Fibroblast of mammary gland (primary cell): Measurements from ENCODE around the gene PKD2.

Experiments
- DNase-seq: peaks from one replicate; pipeline ENCODE4 v3.0.0-alpha.2; 2010; ENCODE audit warnings: low read depth
- H3K4me3 ChIP-seq: 2 replicates; pipeline ENCODE4 v1.5.1; 2011; ENCODE audit warnings: low read depth, mild to moderate bottlenecking, low read length, moderate library complexity; ENCODE audit not compliant: control insufficient read depth
- TF ChIP-seq, protein P1 (sequence below): conservative IDR thresholded peaks from 2 replicates; pipeline ENCODE4 v1.5.1; 2011; ENCODE audit warnings: low read depth, low read length, inconsistent platforms; ENCODE audit not compliant: control insufficient read depth, insufficient read depth

Gene PKD2

GRCh38 chr4:88060431-88060830, 53.0 kb downstream of the PKD2 start:
- no peak for DNase-seq
- TF ChIP-seq, protein P1, sequence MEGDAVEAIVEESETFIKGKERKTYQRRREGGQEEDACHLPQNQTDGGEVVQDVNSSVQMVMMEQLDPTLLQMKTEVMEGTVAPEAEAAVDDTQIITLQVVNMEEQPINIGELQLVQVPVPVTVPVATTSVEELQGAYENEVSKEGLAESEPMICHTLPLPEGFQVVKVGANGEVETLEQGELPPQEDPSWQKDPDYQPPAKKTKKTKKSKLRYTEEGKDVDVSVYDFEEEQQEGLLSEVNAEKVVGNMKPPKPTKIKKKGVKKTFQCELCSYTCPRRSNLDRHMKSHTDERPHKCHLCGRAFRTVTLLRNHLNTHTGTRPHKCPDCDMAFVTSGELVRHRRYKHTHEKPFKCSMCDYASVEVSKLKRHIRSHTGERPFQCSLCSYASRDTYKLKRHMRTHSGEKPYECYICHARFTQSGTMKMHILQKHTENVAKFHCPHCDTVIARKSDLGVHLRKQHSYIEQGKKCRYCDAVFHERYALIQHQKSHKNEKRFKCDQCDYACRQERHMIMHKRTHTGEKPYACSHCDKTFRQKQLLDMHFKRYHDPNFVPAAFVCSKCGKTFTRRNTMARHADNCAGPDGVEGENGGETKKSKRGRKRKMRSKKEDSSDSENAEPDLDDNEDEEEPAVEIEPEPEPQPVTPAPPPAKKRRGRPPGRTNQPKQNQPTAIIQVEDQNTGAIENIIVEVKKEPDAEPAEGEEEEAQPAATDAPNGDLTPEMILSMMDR, result no peak
- H3K4me3 ChIP-seq, result no peak overlapping the region

- no peak overlapping the region for H3K4me3 ChIP-seq
- no peak for DNase-seq
- TF ChIP-seq, protein P1, result no peak
These were observed 54.9 kb downstream of the PKD2 start for GRCh38 chr4:88062311-88062710.

- DNase-seq, result no peak
- H3K4me3 ChIP-seq, result no peak overlapping the region
- TF ChIP-seq, protein P1, result no peak
These were observed 55.4 kb downstream of the PKD2 start for GRCh38 chr4:88062843-88063242.

GRCh38 chr4:88063634-88064296, 56.3 kb downstream of the PKD2 start:
- no peak overlapping the region for H3K4me3 ChIP-seq
- TF ChIP-seq, protein P1, result no peak
- DNase-seq, result no peak

DNA sequence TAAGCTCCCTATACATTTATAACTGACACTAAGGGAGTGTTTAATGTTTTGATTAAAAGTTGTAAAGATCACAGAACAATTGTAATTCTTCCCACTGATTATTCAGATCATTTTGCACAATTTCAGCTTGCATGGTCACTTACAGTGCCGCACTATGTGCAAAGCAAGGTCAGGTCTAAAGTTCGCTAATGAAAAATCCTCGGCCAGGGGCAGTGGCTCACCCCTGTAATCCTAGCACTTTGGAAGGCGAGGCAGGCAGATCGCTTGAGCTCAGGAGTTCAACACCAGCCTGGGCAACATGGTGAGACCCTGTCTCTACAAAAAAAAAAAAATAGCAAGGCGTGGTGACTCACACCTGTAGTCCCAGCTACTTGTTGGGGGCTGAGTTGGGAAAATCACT, 57.0 kb downstream of the PKD2 start:
- TF ChIP-seq, protein P1, result no peak
- no peak for DNase-seq
- H3K4me3 ChIP-seq, result no peak overlapping the region

GRCh38 chr4:88070031-88070430, 62.6 kb downstream of the PKD2 start:
- DNase-seq, result no peak
- TF ChIP-seq, protein P1, result no peak

GRCh38 chr4:88075336-88075735, 67.9 kb downstream of the PKD2 start:
- TF ChIP-seq, protein P1, result no peak
- H3K4me3 ChIP-seq, result no peak overlapping the region
- no peak for DNase-seq

More at GRCh38 chr4:88070031-88070430, 62.6 kb downstream of the PKD2 start:
- H3K4me3 ChIP-seq, result no peak overlapping the region
